Pancreas (tissue), 10 donors: ENCODE results near the gene ABHD8. TPM values are rescaled to one million over a fixed set of nuclear protein-coding genes. Genes with fewer than 3 reads are reported as not detected.

Experiments used
- ATAC-seq, 4 donors: fragments of 200-7000 bp; cut with Tn5 transposase; one replicate each; pipeline versions ENCODE4 v1.8.0 to v1.9.1; 2020; ENCODE audit warnings: mild to moderate bottlenecking in 4 of 4, moderate library complexity in 4 of 4
- DNase-seq, 6 donors: peaks; one replicate each; pipeline ENCODE4 v3.0.0-alpha.2; 2020
- FAIRE-seq: peaks from 2 replicates; lab custom pipeline; 2012; peaks lifted over from hg19 to GRCh38; lab: Jason Lieb, UNC
- H3K27ac ChIP-seq, 4 donors: fragments of 200-600 bp; sonication (generic); 1 replicate in 3 of 4; 2 replicates in 1 of 4; pipeline versions ENCODE4 v1.5.0 to v1.8.0; 2020
- H3K27me3 ChIP-seq, 4 donors: fragments of 200-600 bp; one replicate each; pipeline ENCODE4 v1.8.0; 2021
- H3K36me3 ChIP-seq, 3 donors: fragments of 200-600 bp; sonication (generic) in 1 of 3; one replicate each; pipeline versions ENCODE4 v1.5.0 to v1.8.0; 2020 to 2021
- H3K4me1 ChIP-seq, 3 donors: fragments of 200-600 bp; one replicate each; pipeline ENCODE4 v1.8.0; 2021
- H3K4me3 ChIP-seq, 4 donors: fragments of 200-600 bp; sonication (generic) in 2 of 4; one replicate each; pipeline versions ENCODE4 v1.5.0 to v1.8.0; 2020 to 2021
- H3K9me3 ChIP-seq, 4 donors: fragments of 200-600 bp; one replicate each; pipeline ENCODE4 v1.8.0; 2021
- WGBS, 2 donors: extraction: QIAGEN DNeasy Blood & Tissue Kit; methylation state at CpG; one replicate each; pipeline ENCODE4 v1.1.7; 2013; 5-methylcytosine and 5-hydroxymethylcytosine counted together
- intact Hi-C, 3 donors: fragments of 100-400 bp; cut with DNase I; formaldehyde crosslinking; loops; one replicate each; pipeline versions ENCODE4 v1.11.1 to v1.14.2; 2022
- polyA plus RNA-seq, 2 donors: library from polyadenylated mRNA; stranded (reverse); fragments of 200-250 nt; gene quantifications; one replicate each; pipeline ENCODE4 v1.2.3, GENCODE V29; 2013
- total RNA-seq, 6 donors: library from RNA; stranded (reverse); fragmentation: NEBNext Ultra II Directional in 4 of 6; extraction: Animal tissue kit (Norgen Biotek cat#: 25700) in 4 of 6; gene quantifications; one replicate each; pipeline versions ENCODE4 v1.2.1 to v1.2.4, GENCODE V29; 2021 to 2023
- TF ChIP-seq, protein P1 (sequence below), 4 donors: fragments of 200-600 bp; sonication (generic) in 3 of 4; IDR thresholded peaks; one replicate each; pipeline versions ENCODE4 v1.5.0 to v1.8.0; 2021; ENCODE audit warnings: antibody characterized with exemption in 4 of 4
- donor health status: healthy with polysubstance abuse.
- donor health status: DM: no; HTN: no; CAD: no; lungs with moderate emphysema.
- donor health status: DM: no; HTN: no; CAD: no.
- donor health status: control.
- donor health status: control.
- donor health status: Bipolar disorder and iron deficiency.
- donor health status: DM: yes; HTN: yes; CAD: no.
- donor health status: DM: no; HTN: no; CAD: no.
- donor health status: DM: no; HTN: no; CAD: no.
- donor health status: DM: yes; HTN: yes; CAD: no.

The ABHD8 gene
- total and polyA plus RNA-seq, 8 donors = 5.2 to 8.6 (median 6.6) TPM

- no peak for DNase-seq
- H3K4me3 ChIP-seq = no peak overlapping the region
- intact Hi-C loops = no loop called here
- H3K27ac ChIP-seq = no peak overlapping the region
- FAIRE-seq = no peak
- no peaks in the 10 kb centered on the region for H3K27me3 ChIP-seq
- WGBS, 2 donors = 87% methylated on average over 19 of the region's 19 CpGs
- ATAC-seq = no peak
- H3K4me1 ChIP-seq = peaks cover 0 to 4% (median 2%) of the 10 kb centered on the region in 3 donors
- no peaks in the 10 kb centered on the region for H3K9me3 ChIP-seq
- H3K36me3 ChIP-seq = peaks cover 0 to 13% (median 6%) of the 10 kb centered on the region in 3 donors
- TF ChIP-seq, protein P1, sequence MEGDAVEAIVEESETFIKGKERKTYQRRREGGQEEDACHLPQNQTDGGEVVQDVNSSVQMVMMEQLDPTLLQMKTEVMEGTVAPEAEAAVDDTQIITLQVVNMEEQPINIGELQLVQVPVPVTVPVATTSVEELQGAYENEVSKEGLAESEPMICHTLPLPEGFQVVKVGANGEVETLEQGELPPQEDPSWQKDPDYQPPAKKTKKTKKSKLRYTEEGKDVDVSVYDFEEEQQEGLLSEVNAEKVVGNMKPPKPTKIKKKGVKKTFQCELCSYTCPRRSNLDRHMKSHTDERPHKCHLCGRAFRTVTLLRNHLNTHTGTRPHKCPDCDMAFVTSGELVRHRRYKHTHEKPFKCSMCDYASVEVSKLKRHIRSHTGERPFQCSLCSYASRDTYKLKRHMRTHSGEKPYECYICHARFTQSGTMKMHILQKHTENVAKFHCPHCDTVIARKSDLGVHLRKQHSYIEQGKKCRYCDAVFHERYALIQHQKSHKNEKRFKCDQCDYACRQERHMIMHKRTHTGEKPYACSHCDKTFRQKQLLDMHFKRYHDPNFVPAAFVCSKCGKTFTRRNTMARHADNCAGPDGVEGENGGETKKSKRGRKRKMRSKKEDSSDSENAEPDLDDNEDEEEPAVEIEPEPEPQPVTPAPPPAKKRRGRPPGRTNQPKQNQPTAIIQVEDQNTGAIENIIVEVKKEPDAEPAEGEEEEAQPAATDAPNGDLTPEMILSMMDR (IDR thresholded peaks at IDR 0.05) = no peak
These were observed 10.9 kb upstream of the ABHD8 start for GRCh38 chr19:17314007-17314593.

DNA sequence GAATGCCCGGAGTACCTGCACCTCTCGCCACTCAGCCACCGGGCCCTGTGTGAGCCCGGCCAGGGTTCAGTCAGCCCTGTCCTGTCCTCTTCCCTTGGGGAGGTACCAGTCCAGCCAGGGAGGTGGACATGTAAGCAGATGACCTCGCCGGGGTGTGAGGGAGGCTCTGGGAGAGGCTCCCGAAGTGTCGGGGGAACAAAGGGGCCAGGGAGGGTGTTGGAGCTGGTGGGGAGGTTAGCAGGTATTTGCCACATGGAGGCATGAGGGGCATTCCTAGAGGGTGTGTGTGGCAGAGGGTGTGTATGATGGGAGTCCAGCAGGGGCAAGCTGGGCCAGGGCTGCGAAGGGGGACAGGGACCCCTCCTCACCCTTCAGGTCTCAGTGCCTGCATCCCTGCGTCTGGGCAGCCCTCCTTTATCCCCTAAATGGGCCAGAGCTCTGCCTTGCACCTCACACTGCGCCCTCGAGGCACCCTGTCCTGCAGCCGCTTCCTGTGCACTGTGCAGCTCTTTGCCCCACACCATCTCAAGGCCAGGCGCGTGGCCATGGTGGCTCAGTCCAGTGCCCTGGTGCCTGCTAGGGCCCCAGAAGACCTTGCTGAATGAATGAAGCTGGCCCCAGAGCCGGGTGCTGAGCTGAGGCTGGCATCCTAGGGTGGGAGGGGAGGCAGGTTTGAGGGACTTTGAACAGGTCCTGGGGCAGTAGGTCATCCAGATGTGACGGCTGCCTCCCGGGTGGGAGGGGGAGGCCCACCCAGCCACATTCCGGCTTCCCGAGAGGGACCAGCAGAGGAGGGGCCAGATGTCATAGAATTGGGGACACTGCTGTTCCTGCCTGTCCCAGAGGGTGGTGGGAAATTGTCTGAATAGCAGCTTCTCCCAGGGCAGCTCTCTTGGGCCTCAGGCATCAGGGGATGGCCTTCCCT is 9.2 kb upstream of the ABHD8 start:
- H3K9me3 ChIP-seq = no peaks in the 10 kb centered on the region
- H3K36me3 ChIP-seq = peaks cover 0 to 13% (median 6%) of the 10 kb centered on the region in 3 donors
- H3K4me3 ChIP-seq = no peak overlapping the region
- H3K27me3 ChIP-seq = no peaks in the 10 kb centered on the region
- TF ChIP-seq, protein P1 (IDR thresholded peaks at IDR 0.05) = no peak
- WGBS, 2 donors = 79 to 85% methylated on average over 20 of the region's 20 CpGs
- intact Hi-C loops = no loop called here
- no peak for FAIRE-seq
- peak overlapping the region in 2 of 4 donors; percentile 55 to 60 for H3K27ac ChIP-seq
- no peak for DNase-seq
- peaks cover 0 to 4% (median 2%) of the 10 kb centered on the region in 3 donors for H3K4me1 ChIP-seq
- ATAC-seq = no peak

GRCh38 chr19:17311455-17312188 is 8.4 kb upstream of the ABHD8 start:
- intact Hi-C loops = no loop called here
- no peaks in the 10 kb centered on the region for H3K9me3 ChIP-seq
- no peak overlapping the region for H3K4me3 ChIP-seq
- ATAC-seq (peak in 1 of 4 donors; percentile 12), DNase-seq (no peak), FAIRE-seq (no peak)
- H3K27me3 ChIP-seq = no peaks in the 10 kb centered on the region
- WGBS, 2 donors = 73 to 78% methylated on average over 11 of the region's 11 CpGs
- peaks cover 0 to 7% (median 5%) of the 10 kb centered on the region in 3 donors for H3K4me1 ChIP-seq
- H3K27ac ChIP-seq = peak overlapping the region in 2 of 4 donors; percentile 55 to 60
- TF ChIP-seq, protein P1 (IDR thresholded peaks at IDR 0.05) = no peak
- peaks cover 0 to 13% (median 6%) of the 10 kb centered on the region in 3 donors for H3K36me3 ChIP-seq

- DNase-seq (no peak), ATAC-seq (no peak), FAIRE-seq (no peak)
- H3K4me1 ChIP-seq = peaks cover 0 to 13% (median 8%) of the 10 kb centered on the region in 3 donors
- peaks cover 0 to 9% (median 6%) of the 10 kb centered on the region in 3 donors for H3K36me3 ChIP-seq
- H3K9me3 ChIP-seq = no peaks in the 10 kb centered on the region
- TF ChIP-seq, protein P1 (IDR thresholded peaks at IDR 0.05) = no peak
- WGBS, 2 donors = 4 to 5% methylated on average over 23 of the region's 23 CpGs
- intact Hi-C loops = no loop called here
- H3K27me3 ChIP-seq = no peaks in the 10 kb centered on the region
- H3K4me3 ChIP-seq = peak overlapping the region; percentile 61 to 91 (median 76)
- peak overlapping the region in 2 of 4 donors; percentile 55 for H3K27ac ChIP-seq
These were observed 6.8 kb upstream of the ABHD8 start for GRCh38 chr19:17309965-17310461.
